GM21367 (cell line): ENCODE data around the gene QPCT.
A peak's percentile ranks its signal among the peaks of the same experiment; 100 is the strongest.
"Not testable (repeated sequence)": the region's sequence is repeated elsewhere in the genome, so short reads cannot be mapped to it uniquely, and the experiment has no call there.

Source experiments
- ATAC-seq: cut with Tn5 transposase; IDR thresholded peaks from one replicate; pipeline ENCODE4 v1.9.1; 2021; ENCODE audit not compliant: unreplicated experiment

QPCT gene

GRCh38 chr2:37389989-37390765, 45.7 kb downstream of the QPCT start:
- ATAC-seq: peak; percentile 92

- ATAC-seq: no peak
Observed at GRCh38 chr2:37390777-37391176, 46.3 kb downstream of the QPCT start.

GRCh38 chr2:37391711-37392110, 47.3 kb downstream of the QPCT start:
- ATAC-seq: no peak

GRCh38 chr2:37392428-37392827, 48.0 kb downstream of the QPCT start:
- no peak for ATAC-seq

- ATAC-seq: no peak
Observed at GRCh38 chr2:37394263-37394662, 49.8 kb downstream of the QPCT start.

- no peak for ATAC-seq
Observed at GRCh38 chr2:37394796-37395555, 50.5 kb downstream of the QPCT start.

- no peak for ATAC-seq
Observed at GRCh38 chr2:37396890-37397565, 52.6 kb downstream of the QPCT start.

GRCh38 chr2:37398990-37399389, 54.6 kb downstream of the QPCT start:
- no peak for ATAC-seq

- no peak for ATAC-seq
Observed at GRCh38 chr2:37400041-37400440, 55.6 kb downstream of the QPCT start.

- ATAC-seq: no peak
Observed at GRCh38 chr2:37402636-37403035, 58.2 kb downstream of the QPCT start.

GRCh38 chr2:37405781-37406180, 61.4 kb downstream of the QPCT start:
- ATAC-seq: no peak

GRCh38 chr2:37412231-37412630, 67.8 kb downstream of the QPCT start:
- ATAC-seq: no peak

- ATAC-seq: not testable (repeated sequence)
Observed at GRCh38 chr2:37413911-37414469, 69.6 kb downstream of the QPCT start.

- ATAC-seq: no peak
Observed at GRCh38 chr2:37414470-37414949, 70.1 kb downstream of the QPCT start.

GRCh38 chr2:37415128-37415820, 70.8 kb downstream of the QPCT start:
- no peak for ATAC-seq

GRCh38 chr2:37417321-37417720, 72.9 kb downstream of the QPCT start:
- no peak for ATAC-seq

- no peak for ATAC-seq
Observed at GRCh38 chr2:37418956-37419355, 74.5 kb downstream of the QPCT start.

GRCh38 chr2:37421686-37422085, 77.3 kb downstream of the QPCT start:
- ATAC-seq: no peak

GRCh38 chr2:37422816-37423215, 78.4 kb downstream of the QPCT start:
- ATAC-seq: no peak
